SK-N-SH treated with all-trans-retinoic acid at 6 μM for 48 hours (cell line): ENCODE results near the gene KATNAL1.

Source experiments
- ATAC-seq: fragments of 200-7000 bp; cut with Tn5 transposase; 3 replicates; pipeline ENCODE4 v1.9.1; 2020; ENCODE audit warnings: mild to moderate bottlenecking, moderate library complexity
- ARNTL ChIP-seq: fragments of 450-650 bp; formaldehyde crosslinking; IDR thresholded peaks from 2 replicates; pipeline ENCODE4 v1.5.0; 2020; ENCODE audit warnings: low read depth, mild to moderate bottlenecking, moderate library complexity, borderline replicate concordance
- BACH2 ChIP-seq: fragments of 250-450 bp; sonication (Bioruptor Pico); IDR thresholded peaks from 2 replicates; pipeline ENCODE4 v1.9.0; 2021; ENCODE audit warnings: mild to moderate bottlenecking, borderline replicate concordance
- ESRRG ChIP-seq: fragments of 250-450 bp; sonication (Bioruptor Pico); IDR thresholded peaks from 2 replicates; pipeline ENCODE4 v1.6.1; 2021; ENCODE audit warnings: mild to moderate bottlenecking
- GLIS3 ChIP-seq: fragments of 250-450 bp; sonication (Bioruptor Pico); IDR thresholded peaks from 2 replicates; pipeline ENCODE4 v1.5.0; 2020; ENCODE audit warnings: mild to moderate bottlenecking, moderate library complexity
- ISL1 ChIP-seq: fragments of 250-450 bp; sonication (Bioruptor Pico); IDR thresholded peaks from 2 replicates; pipeline ENCODE4 v2.1.2; 2022; ENCODE audit warnings: mild to moderate bottlenecking, moderate library complexity
- OSR1 ChIP-seq: fragments of 250-450 bp; sonication (Bioruptor Pico); IDR thresholded peaks from 2 replicates; pipeline ENCODE4 v1.8.0; 2022; ENCODE audit warnings: moderate library complexity, mild to moderate bottlenecking, inconsistent platforms
- PPARA ChIP-seq: fragments of 250-450 bp; sonication (Bioruptor Pico); IDR thresholded peaks from 2 replicates; pipeline ENCODE4 v1.5.0; 2020; ENCODE audit warnings: mild to moderate bottlenecking, borderline replicate concordance
- SNAI2 ChIP-seq: fragments of 250-450 bp; sonication (Bioruptor Pico); IDR thresholded peaks from 2 replicates; pipeline ENCODE4 v1.5.0; 2020; ENCODE audit warnings: mild to moderate bottlenecking, moderate library complexity
- TOX ChIP-seq: fragments of 250-450 bp; sonication (Bioruptor Pico); IDR thresholded peaks from 2 replicates; pipeline ENCODE4 v1.8.0; 2021; ENCODE audit warnings: mild to moderate bottlenecking, moderate library complexity, borderline replicate concordance
- ZC3H10 ChIP-seq: fragments of 250-450 bp; sonication (Bioruptor Pico); IDR thresholded peaks from 2 replicates; pipeline ENCODE4 v1.5.1; 2021; ENCODE audit warnings: mild to moderate bottlenecking, moderate library complexity
- ZFP3 ChIP-seq: fragments of 250-450 bp; sonication (Bioruptor Pico); IDR thresholded peaks from 2 replicates; pipeline ENCODE4 v1.5.0; 2020; ENCODE audit warnings: mild to moderate bottlenecking, moderate library complexity
- ZFP30 ChIP-seq: fragments of 450-650 bp; formaldehyde crosslinking; IDR thresholded peaks from 2 replicates; pipeline ENCODE4 v1.5.0; 2022; ENCODE audit warnings: mild to moderate bottlenecking, moderate library complexity
- ZNF565 ChIP-seq: fragments of 450-650 bp; formaldehyde crosslinking; conservative IDR thresholded peaks from 2 replicates; pipeline ENCODE4 v1.5.0; 2020; ENCODE audit warnings: low read depth, mild to moderate bottlenecking, moderate library complexity
- ZNF70 ChIP-seq: fragments of 450-650 bp; formaldehyde crosslinking; IDR thresholded peaks from 2 replicates; pipeline ENCODE4 v1.5.0; 2020; ENCODE audit warnings: mild to moderate bottlenecking, moderate library complexity
- ZNF8 ChIP-seq: fragments of 450-650 bp; formaldehyde crosslinking; IDR thresholded peaks from 2 replicates; pipeline ENCODE4 v1.5.0; 2020; ENCODE audit warnings: mild to moderate bottlenecking, moderate library complexity
- TF ChIP-seq, protein P1 (sequence below): fragments of 250-450 bp; sonication (Bioruptor Pico); IDR thresholded peaks from 2 replicates; pipeline ENCODE4 v1.5.1; 2021; ENCODE audit warnings: mild to moderate bottlenecking, moderate library complexity
- TF ChIP-seq, protein P2 (sequence below): fragments of 250-450 bp; sonication (Bioruptor Pico); IDR thresholded peaks from 2 replicates; pipeline ENCODE4 v1.5.0; 2020; ENCODE audit warnings: mild to moderate bottlenecking, moderate library complexity
- TF ChIP-seq, protein P3 (sequence below): fragments of 250-450 bp; sonication (Bioruptor Pico); IDR thresholded peaks from 2 replicates; pipeline ENCODE4 v1.8.0; 2021; ENCODE audit warnings: low read depth, mild to moderate bottlenecking, moderate library complexity, borderline replicate concordance
- TF ChIP-seq, protein P4 (sequence below): fragments of 250-450 bp; sonication (Bioruptor Pico); IDR thresholded peaks from 2 replicates; pipeline ENCODE4 v1.5.1; 2020; ENCODE audit warnings: low read depth, mild to moderate bottlenecking, moderate library complexity
- TF ChIP-seq, protein P5 (sequence below): fragments of 250-450 bp; sonication (Bioruptor Pico); IDR thresholded peaks from 2 replicates; pipeline ENCODE4 v1.8.0; 2020; ENCODE audit warnings: mild to moderate bottlenecking, moderate library complexity, borderline replicate concordance

Gene KATNAL1

DNA sequence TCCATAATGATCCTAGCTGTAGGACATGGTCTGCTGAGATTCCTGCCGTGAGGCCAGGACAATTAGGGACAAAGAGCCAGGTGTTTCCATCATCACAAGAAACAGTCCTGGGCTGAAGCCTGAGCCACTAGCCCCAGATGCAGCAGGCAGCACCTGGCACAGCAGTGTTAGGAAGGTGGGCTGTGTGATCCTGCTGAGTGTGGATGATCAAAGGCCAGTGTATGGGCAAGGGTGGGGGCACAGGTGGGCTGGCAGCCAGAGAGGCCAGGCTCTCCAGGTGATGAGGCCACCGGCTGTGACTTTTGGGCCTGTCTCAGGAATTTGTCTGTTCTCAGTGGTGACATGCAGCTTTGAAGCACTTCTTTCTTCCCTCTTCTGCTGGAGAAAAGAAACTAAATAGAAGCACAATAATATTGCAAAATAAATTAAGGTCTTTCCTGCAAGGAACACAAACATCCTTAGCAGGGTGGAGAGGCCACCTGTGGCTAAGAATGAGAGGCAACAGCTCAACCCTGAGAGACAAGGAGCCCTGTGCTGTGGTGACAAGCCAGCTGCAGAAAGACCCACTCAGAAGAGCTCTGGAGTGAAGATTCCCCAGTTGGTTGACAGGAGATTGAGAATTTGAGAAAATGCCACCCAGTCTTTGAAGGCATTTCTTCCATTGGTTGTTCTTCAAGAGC, 127.6 kb downstream of the KATNAL1 start:
- no peak for ATAC-seq
- TF ChIP-seq TOX (CRISPR knock-in tag) = no peak
- TF ChIP-seq BACH2 = no peak
- TF ChIP-seq, protein P1, sequence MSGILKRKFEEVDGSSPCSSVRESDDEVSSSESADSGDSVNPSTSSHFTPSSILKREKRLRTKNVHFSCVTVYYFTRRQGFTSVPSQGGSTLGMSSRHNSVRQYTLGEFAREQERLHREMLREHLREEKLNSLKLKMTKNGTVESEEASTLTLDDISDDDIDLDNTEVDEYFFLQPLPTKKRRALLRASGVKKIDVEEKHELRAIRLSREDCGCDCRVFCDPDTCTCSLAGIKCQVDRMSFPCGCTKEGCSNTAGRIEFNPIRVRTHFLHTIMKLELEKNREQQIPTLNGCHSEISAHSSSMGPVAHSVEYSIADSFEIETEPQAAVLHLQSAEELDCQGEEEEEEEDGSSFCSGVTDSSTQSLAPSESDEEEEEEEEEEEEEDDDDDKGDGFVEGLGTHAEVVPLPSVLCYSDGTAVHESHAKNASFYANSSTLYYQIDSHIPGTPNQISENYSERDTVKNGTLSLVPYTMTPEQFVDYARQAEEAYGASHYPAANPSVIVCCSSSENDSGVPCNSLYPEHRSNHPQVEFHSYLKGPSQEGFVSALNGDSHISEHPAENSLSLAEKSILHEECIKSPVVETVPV (CRISPR knock-in tag) = no peak
- TF ChIP-seq PPARA (CRISPR knock-in tag) = no peak
- TF ChIP-seq ARNTL (CRISPR knock-in tag) = no peak
- TF ChIP-seq, protein P2, sequence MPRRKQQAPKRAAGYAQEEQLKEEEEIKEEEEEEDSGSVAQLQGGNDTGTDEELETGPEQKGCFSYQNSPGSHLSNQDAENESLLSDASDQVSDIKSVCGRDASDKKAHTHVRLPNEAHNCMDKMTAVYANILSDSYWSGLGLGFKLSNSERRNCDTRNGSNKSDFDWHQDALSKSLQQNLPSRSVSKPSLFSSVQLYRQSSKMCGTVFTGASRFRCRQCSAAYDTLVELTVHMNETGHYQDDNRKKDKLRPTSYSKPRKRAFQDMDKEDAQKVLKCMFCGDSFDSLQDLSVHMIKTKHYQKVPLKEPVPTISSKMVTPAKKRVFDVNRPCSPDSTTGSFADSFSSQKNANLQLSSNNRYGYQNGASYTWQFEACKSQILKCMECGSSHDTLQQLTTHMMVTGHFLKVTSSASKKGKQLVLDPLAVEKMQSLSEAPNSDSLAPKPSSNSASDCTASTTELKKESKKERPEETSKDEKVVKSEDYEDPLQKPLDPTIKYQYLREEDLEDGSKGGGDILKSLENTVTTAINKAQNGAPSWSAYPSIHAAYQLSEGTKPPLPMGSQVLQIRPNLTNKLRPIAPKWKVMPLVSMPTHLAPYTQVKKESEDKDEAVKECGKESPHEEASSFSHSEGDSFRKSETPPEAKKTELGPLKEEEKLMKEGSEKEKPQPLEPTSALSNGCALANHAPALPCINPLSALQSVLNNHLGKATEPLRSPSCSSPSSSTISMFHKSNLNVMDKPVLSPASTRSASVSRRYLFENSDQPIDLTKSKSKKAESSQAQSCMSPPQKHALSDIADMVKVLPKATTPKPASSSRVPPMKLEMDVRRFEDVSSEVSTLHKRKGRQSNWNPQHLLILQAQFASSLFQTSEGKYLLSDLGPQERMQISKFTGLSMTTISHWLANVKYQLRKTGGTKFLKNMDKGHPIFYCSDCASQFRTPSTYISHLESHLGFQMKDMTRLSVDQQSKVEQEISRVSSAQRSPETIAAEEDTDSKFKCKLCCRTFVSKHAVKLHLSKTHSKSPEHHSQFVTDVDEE (CRISPR knock-in tag) = no peak
- TF ChIP-seq ZNF8 (CRISPR knock-in tag) = no peak
- TF ChIP-seq ESRRG (CRISPR knock-in tag) = no peak
- no peak for TF ChIP-seq ZFP30 (CRISPR knock-in tag)
- TF ChIP-seq OSR1 (CRISPR knock-in tag) = no peak
- no peak for TF ChIP-seq ZNF70
- TF ChIP-seq, protein P3, sequence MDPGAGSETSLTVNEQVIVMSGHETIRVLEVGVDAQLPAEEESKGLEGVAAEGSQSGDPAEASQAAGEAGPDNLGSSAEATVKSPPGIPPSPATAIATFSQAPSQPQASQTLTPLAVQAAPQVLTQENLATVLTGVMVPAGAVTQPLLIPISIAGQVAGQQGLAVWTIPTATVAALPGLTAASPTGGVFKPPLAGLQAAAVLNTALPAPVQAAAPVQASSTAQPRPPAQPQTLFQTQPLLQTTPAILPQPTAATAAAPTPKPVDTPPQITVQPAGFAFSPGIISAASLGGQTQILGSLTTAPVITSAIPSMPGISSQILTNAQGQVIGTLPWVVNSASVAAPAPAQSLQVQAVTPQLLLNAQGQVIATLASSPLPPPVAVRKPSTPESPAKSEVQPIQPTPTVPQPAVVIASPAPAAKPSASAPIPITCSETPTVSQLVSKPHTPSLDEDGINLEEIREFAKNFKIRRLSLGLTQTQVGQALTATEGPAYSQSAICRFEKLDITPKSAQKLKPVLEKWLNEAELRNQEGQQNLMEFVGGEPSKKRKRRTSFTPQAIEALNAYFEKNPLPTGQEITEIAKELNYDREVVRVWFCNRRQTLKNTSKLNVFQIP (CRISPR knock-in tag) = no peak
- TF ChIP-seq, protein P4, sequence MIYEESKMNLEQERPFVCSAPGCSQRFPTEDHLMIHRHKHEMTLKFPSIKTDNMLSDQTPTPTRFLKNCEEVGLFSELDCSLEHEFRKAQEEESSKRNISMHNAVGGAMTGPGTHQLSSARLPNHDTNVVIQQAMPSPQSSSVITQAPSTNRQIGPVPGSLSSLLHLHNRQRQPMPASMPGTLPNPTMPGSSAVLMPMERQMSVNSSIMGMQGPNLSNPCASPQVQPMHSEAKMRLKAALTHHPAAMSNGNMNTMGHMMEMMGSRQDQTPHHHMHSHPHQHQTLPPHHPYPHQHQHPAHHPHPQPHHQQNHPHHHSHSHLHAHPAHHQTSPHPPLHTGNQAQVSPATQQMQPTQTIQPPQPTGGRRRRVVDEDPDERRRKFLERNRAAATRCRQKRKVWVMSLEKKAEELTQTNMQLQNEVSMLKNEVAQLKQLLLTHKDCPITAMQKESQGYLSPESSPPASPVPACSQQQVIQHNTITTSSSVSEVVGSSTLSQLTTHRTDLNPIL (CRISPR knock-in tag) = no peak
- TF ChIP-seq, protein P5, sequence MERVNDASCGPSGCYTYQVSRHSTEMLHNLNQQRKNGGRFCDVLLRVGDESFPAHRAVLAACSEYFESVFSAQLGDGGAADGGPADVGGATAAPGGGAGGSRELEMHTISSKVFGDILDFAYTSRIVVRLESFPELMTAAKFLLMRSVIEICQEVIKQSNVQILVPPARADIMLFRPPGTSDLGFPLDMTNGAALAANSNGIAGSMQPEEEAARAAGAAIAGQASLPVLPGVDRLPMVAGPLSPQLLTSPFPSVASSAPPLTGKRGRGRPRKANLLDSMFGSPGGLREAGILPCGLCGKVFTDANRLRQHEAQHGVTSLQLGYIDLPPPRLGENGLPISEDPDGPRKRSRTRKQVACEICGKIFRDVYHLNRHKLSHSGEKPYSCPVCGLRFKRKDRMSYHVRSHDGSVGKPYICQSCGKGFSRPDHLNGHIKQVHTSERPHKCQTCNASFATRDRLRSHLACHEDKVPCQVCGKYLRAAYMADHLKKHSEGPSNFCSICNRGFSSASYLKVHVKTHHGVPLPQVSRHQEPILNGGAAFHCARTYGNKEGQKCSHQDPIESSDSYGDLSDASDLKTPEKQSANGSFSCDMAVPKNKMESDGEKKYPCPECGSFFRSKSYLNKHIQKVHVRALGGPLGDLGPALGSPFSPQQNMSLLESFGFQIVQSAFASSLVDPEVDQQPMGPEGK = no peak
- TF ChIP-seq GLIS3 (CRISPR knock-in tag) = no peak
- no peak for TF ChIP-seq ZC3H10 (CRISPR knock-in tag)
- no peak for TF ChIP-seq ZFP3
- TF ChIP-seq SNAI2 = no peak

DNA sequence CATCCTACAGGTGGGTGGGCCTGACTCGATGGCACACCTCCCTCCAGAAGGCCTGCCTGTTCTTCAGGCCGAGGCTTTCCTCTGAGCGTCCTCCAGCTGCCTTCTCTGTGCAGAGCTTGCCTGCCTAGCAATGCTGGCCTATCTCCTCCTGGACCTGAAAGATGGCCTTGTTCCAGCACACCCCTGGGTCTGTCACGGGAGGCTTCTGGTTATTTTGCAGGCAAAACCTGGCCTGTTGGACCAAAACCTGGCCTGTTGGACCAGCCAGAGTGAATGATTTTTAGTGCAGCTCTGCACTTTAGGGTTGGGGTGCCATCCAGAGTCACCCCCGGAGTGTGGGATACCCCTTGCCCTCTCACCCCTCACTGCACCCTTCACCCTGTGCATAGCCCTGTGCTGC, 128.4 kb downstream of the KATNAL1 start:
- no peak for ATAC-seq
- TF ChIP-seq ISL1 (no peak), ZFP3 (no peak), ZNF565 (no peak), ZNF70 (no peak)
- TF ChIP-seq, protein P2 (CRISPR knock-in tag) = no peak
- TF ChIP-seq, protein P4 (CRISPR knock-in tag) = no peak
- TF ChIP-seq, protein P3 (CRISPR knock-in tag) = no peak
